GM10266 (cell line): ENCODE data around the gene TUBA4B.
A peak's percentile ranks its signal among the peaks of the same experiment; 100 is the strongest.

Experiments used
- DNase-seq: peaks from one replicate; pipeline ENCODE4 v3.0.0; 2012; ENCODE audit errors: extremely low spot score
- CTCF ChIP-seq: IDR thresholded peaks from 2 replicates; pipeline ENCODE4 v1.5.1; 2012; ENCODE audit warnings: mild to moderate bottlenecking, low read depth; ENCODE audit not compliant: control insufficient read depth, insufficient read depth; ENCODE audit errors: missing control alignments

The TUBA4B gene

GRCh38 chr2:219279151-219279915 lies 26.3 kb downstream of the TUBA4B start, which contains the start of gene DNAJB2:
Gene DNAJB2, plus strand, starts transcription at chr2:219279366. Its CDS starts 468 bp downstream, at chr2:219279834.
- peak; percentile 100 for DNase-seq
- peak; percentile 22 for TF ChIP-seq CTCF

- TF ChIP-seq CTCF = no peak
- no peak for DNase-seq
Observed at GRCh38 chr2:219279916-219280516, 27.0 kb downstream of the TUBA4B start.

GRCh38 chr2:219280651-219281050 lies 27.6 kb downstream of the TUBA4B start:
- no peak for TF ChIP-seq CTCF
- no peak for DNase-seq

- TF ChIP-seq CTCF = no peak
- no peak for DNase-seq
Observed at GRCh38 chr2:219281588-219281987, 28.5 kb downstream of the TUBA4B start.

- DNase-seq = no peak
- TF ChIP-seq CTCF = no peak
Observed at GRCh38 chr2:219282375-219282774, 29.3 kb downstream of the TUBA4B start.

GRCh38 chr2:219282943-219283581 lies 30.0 kb downstream of the TUBA4B start:
- no peak for TF ChIP-seq CTCF
- DNase-seq = no peak
